Esophagus squamous epithelium (tissue), 4 donors: ENCODE results near the gene PRR23A.

Experiments
- CTCF ChIP-seq, 6 experiments: fragments of 450-650 bp in 4 of 6; fragments of 200-600 bp in 2 of 6; sonication (generic) in 2 of 6; IDR thresholded peaks; one replicate each; pipeline ENCODE4 v1.5.1; 2016 to 2019; ENCODE audit warnings: antibody characterized with exemption in 6 of 6, mild to moderate bottlenecking in 4 of 6, moderate library complexity in 4 of 6
- POLR2A ChIP-seq, 4 donors: fragments of 450-650 bp; IDR thresholded peaks; one replicate each; pipeline ENCODE4 v1.6.1; 2017; ENCODE audit warnings: antibody characterized with exemption in 4 of 4, mild to moderate bottlenecking in 4 of 4, moderate library complexity in 3 of 4

DNA sequence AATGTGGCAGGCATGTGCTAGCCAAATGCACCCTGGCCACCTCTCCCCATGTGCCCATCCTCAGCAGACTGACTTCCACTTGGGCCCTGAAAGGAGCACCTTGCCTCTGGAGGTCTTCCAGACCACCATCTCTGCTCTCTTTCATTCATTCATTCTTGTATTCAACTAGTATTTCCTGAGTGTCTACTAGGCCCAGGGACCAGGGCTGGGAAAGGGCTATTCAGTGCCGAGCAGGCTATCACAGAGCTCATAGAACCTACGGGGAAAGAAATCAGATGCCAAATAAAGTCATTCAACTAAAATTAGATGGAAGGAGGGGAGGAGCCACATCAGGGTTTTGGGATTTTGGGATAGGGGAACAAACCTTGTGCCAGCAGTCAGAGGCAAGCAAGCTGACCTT, 18.9 kb downstream of the PRR23A start:
- TF ChIP-seq CTCF (IDR thresholded peaks at IDR 0.05) (no peak), POLR2A (IDR thresholded peaks at IDR 0.05) (no peak)
